HEK293T (cell line): ENCODE data around the gene ABCB9.

ENCODE experiments used
- BHLHE40 ChIP-seq: fragments of 450-650 bp; IDR thresholded peaks from 2 replicates; pipeline ENCODE4 v1.6.1; 2016; ENCODE audit warnings: mild to moderate bottlenecking, moderate library complexity, borderline replicate concordance
- FOXK2 ChIP-seq: fragments of 450-650 bp; IDR thresholded peaks from 2 replicates; pipeline ENCODE4 v1.6.1; 2016; ENCODE audit warnings: mild to moderate bottlenecking

DNA sequence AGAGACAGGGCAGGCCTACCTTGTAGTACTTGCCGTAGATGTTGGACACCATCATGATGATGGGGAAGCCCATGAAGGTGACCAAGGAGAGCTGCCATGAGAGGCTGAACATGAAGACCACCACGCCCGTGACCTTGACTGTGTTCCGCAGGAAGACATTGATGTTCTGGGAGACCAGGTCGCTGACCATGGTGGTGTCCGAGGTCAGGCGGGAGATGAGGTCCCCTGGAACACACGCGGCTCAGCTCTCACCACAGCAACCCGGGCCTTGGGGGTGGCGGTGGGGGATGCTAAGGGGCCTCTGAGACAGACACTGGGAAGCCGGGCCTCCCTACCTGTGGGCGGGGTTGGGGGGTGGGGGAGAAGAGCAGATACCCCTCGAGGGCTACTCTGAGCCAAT lies 17.7 kb downstream of the ABCB9 start:
- TF ChIP-seq FOXK2 (no peak), BHLHE40 (no peak)
